Effector memory CD4-positive, alpha-beta T cell (primary cell): ENCODE results near the gene KDM2A.

ENCODE experiments used
- DNase-seq, 3 donors: peaks; one replicate each; pipeline ENCODE4 v3.0.0-alpha.2; 2020
- H3K27ac ChIP-seq: 2 replicates; pipeline ENCODE4 v1.7.0; 2013; ENCODE audit warnings: mild to moderate bottlenecking, low read length, moderate library complexity; ENCODE audit not compliant: insufficient read depth, poor library complexity, severe bottlenecking
- H3K27me3 ChIP-seq: replicated peaks from 2 replicates; pipeline ENCODE4 v1.7.0; 2013; ENCODE audit warnings: mild to moderate bottlenecking, low read length; ENCODE audit not compliant: insufficient read depth, control insufficient read depth, poor library complexity, severe bottlenecking
- H3K36me3 ChIP-seq: 2 replicates; pipeline ENCODE4 v1.7.0; 2013; ENCODE audit warnings: mild to moderate bottlenecking, low read length, moderate library complexity; ENCODE audit not compliant: control insufficient read depth, insufficient read depth
- H3K4me1 ChIP-seq: 2 replicates; pipeline ENCODE4 v1.7.0; 2013; ENCODE audit warnings: low read length, mild to moderate bottlenecking; ENCODE audit not compliant: control insufficient read depth, insufficient read depth, poor library complexity, severe bottlenecking
- H3K4me3 ChIP-seq: 2 replicates; pipeline ENCODE4 v1.7.0; 2013; ENCODE audit warnings: low read length, low read depth, mild to moderate bottlenecking; ENCODE audit not compliant: insufficient read depth, poor library complexity, severe bottlenecking
- H3K9me3 ChIP-seq: 2 replicates; pipeline ENCODE4 v1.7.0; 2013; ENCODE audit warnings: mild to moderate bottlenecking, low read length, moderate library complexity; ENCODE audit not compliant: control insufficient read depth
- total RNA-seq, 3 donors: gene quantifications; one replicate each; lab custom pipeline; 2026; lab: John Stamatoyannopoulos, UW

Gene KDM2A
- 552 to 581 (median 577) reads per million in 3 donors for total RNA-seq

DNA sequence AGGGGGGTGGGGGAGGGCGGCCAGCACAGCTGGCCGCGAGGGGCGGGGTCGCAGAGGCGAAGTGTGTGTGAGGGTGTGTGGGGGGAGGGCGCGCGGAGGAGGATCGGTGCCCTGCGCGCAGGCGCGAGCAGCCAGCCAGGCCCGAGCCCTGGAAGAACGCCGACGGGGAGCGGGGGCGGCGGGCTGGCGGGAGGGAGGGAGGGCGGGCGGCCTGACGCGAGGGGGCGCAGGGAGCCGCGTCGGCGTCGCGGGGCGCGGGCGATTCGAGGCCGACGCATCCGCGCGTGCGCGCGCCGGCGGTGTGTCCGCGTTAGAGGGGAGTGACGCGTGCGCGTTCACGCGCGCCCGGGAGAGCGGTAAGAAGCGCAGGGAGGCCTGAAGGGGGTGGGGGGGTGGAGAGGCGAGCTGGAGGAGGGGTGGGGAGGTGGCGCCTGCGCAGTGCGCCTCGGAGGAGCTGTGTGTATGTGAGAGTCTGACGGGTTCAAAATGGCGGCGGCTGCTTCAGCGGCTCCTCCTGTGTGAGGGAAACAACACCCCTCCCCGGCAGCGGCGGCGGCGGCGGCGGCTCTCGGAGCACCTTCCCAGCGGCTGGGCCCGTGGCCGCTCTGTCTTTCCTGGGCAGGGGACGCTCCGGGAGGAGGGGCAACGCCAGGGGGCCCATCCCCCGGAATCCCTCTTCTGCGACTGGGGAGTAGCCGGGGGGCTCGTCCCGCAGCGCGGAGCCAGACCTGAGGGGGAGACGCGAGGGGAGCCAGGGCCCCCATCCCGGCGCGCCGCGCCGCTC, at the start of gene KDM2A:
Gene KDM2A, plus strand, starts transcription at position 463 of the 784 bp plus-strand sequence. CDS start 2,054 bp downstream, outside the sequence.
- Histone ChIP-seq H3K27me3 (no peaks in the 10 kb centered on the region), H3K4me3 (peak within 1 kb of the TSS; percentile 90), H3K27ac (peak within 1 kb of the TSS; percentile 84), H3K4me1 (peaks cover 6% of the 10 kb centered on the region), H3K36me3 (no peaks in the 10 kb centered on the region), H3K9me3 (no peaks in the 10 kb centered on the region)
- peak; percentile 98 to 99 (median 99) for DNase-seq

DNA sequence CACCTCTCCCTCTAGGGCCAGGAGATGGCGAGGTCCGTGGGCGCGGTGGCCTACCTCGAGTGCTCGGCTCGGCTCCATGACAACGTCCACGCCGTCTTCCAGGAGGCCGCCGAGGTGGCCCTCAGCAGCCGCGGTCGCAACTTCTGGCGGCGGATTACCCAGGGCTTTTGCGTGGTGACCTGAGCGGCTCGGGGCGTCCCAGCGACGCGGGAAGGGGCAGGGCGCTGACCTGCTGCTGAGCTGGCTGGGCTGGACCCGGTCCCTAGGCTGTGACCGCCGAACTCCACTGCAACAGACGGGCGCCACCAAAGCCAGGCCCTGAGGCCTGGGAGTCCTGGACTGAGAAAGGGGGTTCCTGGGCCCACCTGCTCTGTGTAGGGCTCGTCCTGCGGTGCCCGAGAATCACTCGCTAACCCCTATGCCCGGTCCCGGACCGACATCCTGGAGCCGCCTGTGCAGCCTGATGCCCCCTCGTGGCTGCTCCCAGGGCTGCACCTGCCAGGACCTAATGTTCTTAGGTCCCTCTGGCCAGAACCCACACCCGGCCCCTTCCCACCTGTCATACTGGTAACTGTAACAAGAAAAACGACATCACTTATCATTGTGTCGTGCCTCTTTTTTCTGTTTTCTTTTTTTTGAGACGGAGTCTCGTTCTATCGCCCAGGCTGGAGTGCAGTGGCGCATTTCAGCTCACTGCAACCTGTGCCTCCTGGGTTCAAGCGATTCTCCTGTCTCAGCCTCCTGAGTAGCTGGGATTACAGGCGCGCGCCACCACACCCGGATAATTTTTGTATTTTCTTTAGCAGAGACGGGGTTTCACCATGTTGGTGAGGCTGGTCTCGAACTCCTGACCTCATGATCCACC, 47.4 kb upstream of the KDM2A start:
- peak; percentile 28 to 59 (median 36) for DNase-seq
- Histone ChIP-seq H3K9me3 (no peaks in the 10 kb centered on the region), H3K36me3 (no peaks in the 10 kb centered on the region), H3K27me3 (peaks cover 4% of the 10 kb centered on the region), H3K4me1 (peaks cover 2% of the 10 kb centered on the region), H3K27ac (no peak overlapping the region), H3K4me3 (no peak overlapping the region)

GRCh38 chr11:67072295-67072694, 46.8 kb upstream of the KDM2A start:
- Histone ChIP-seq H3K9me3 (no peaks in the 10 kb centered on the region), H3K27me3 (peaks cover 4% of the 10 kb centered on the region), H3K36me3 (no peaks in the 10 kb centered on the region), H3K27ac (no peak overlapping the region), H3K4me3 (no peak overlapping the region), H3K4me1 (peaks cover 2% of the 10 kb centered on the region)
- DNase-seq: no peak

DNA sequence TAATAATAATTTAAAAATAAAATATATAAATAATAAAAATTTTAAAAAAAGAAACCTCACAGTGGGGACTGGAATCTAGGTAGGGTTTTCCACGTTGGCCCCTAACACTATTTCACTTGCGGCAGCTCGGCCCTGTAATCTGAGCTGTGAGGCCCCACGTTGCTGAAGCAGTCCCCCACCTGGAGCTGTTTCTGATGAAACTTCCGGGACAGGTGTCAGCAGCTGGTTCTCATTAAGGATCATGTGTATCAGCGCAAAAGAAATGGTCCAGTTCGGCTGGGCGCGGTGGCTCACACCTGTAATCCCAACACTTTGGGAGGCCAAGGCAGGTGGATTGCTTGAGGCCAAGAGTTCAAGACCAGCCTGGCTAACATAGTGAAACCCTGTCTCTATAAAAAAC, 45.2 kb upstream of the KDM2A start:
- no peaks in the 10 kb centered on the region for H3K9me3 ChIP-seq
- H3K4me1 ChIP-seq: peaks cover 2% of the 10 kb centered on the region
- no peak overlapping the region for H3K27ac ChIP-seq
- peaks cover 4% of the 10 kb centered on the region for H3K27me3 ChIP-seq
- H3K36me3 ChIP-seq: no peaks in the 10 kb centered on the region
- no peak overlapping the region for H3K4me3 ChIP-seq
- DNase-seq: no peak

DNA sequence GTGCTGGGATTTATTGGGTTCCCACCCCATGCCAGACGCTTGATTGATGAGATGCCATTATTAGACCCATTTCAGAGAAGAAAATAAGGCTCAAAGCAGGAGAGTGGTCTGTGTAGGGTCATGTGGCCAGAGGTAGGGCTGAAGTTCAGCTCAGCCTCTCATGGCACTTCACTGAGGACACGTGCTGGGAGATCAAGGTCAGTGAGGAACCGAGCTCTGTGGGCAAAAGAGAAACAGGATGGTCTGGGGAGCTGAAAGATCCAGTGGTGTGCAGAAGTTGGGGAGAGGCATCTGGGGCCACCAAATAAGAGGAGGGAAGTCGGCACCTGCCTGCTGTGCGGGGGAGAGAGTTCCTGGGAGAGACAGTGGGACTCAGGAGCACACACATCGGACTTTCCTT, 42.9 kb upstream of the KDM2A start:
- no peak overlapping the region for H3K27ac ChIP-seq
- H3K36me3 ChIP-seq: no peaks in the 10 kb centered on the region
- peaks cover 2% of the 10 kb centered on the region for H3K4me1 ChIP-seq
- no peak overlapping the region for H3K4me3 ChIP-seq
- no peak for DNase-seq
- H3K27me3 ChIP-seq: peaks cover 4% of the 10 kb centered on the region
- H3K9me3 ChIP-seq: no peaks in the 10 kb centered on the region

- no peak overlapping the region for H3K27ac ChIP-seq
- DNase-seq: no peak
- H3K36me3 ChIP-seq: no peaks in the 10 kb centered on the region
- peaks cover 6% of the 10 kb centered on the region for H3K4me1 ChIP-seq
- H3K9me3 ChIP-seq: no peaks in the 10 kb centered on the region
- no peaks in the 10 kb centered on the region for H3K27me3 ChIP-seq
- H3K4me3 ChIP-seq: no peak overlapping the region
Observed at GRCh38 chr11:67079065-67079705, 39.9 kb upstream of the KDM2A start.

DNA sequence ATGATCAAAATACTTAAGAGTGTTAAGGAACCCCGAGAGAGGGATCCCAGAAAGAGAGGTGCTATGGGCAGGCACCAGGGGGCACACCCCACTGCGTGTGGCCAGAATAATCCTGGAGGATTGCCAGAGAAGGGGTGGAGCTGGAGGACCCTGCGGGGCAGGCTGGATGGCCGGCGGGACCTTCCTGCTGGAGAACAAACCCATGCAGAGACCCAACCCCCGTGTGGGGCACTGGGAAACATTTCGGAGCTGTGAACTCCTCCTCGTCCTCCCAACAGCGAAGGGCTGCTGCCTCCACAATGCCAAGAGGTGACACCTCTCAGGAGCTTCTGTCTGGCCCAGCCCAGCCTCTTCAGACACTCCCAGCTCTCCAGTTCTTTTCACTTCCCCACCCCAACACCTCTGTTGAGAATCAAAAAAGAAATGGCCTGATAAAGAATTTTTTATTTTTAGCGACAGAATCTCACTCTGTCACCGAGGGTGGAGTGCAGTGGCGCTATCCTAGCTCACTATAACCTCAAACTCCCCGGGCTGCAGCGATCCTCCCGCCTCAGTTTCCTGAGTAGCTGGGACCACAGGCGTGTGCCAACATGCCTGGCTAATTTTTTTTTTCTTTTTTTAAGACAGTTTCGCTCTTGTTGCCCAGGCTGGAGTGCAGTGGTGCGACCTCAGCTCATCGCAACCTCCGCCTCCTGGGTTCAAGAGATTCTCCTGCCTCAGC, 36.8 kb upstream of the KDM2A start:
- DNase-seq: no peak
- H3K4me3 ChIP-seq: no peak overlapping the region
- H3K27me3 ChIP-seq: no peaks in the 10 kb centered on the region
- H3K27ac ChIP-seq: no peak overlapping the region
- H3K9me3 ChIP-seq: no peaks in the 10 kb centered on the region
- H3K4me1 ChIP-seq: peaks cover 6% of the 10 kb centered on the region
- no peaks in the 10 kb centered on the region for H3K36me3 ChIP-seq

DNA sequence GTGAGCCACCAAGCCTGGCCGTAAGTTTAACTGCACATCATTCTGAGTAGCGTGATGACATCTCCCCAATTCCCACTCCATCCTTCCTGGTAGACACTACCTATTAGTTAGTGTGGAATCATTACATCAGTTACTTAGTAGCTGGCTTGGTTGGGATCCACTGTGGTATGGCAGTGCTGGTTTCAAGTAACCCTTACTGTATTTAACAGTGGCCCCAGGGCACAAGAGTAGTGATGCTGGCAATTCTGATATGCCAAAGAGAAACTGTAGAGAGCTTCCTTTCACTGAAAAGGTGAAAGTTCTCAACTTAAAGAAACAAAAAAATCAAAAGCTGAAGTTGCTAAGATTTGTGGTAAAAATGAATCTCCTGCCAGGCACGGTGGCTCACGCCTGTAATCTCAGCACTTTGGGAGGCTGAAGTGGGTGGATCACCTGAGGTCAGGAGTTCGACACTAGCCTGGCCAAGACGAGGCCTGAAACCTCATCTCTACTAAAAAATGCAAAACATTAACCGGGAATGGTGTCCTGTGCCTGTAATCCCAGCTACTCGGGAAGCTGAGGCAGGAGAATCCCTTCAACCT, 35.2 kb upstream of the KDM2A start:
- no peak overlapping the region for H3K4me3 ChIP-seq
- no peak for DNase-seq
- H3K4me1 ChIP-seq: peaks cover 6% of the 10 kb centered on the region

DNA sequence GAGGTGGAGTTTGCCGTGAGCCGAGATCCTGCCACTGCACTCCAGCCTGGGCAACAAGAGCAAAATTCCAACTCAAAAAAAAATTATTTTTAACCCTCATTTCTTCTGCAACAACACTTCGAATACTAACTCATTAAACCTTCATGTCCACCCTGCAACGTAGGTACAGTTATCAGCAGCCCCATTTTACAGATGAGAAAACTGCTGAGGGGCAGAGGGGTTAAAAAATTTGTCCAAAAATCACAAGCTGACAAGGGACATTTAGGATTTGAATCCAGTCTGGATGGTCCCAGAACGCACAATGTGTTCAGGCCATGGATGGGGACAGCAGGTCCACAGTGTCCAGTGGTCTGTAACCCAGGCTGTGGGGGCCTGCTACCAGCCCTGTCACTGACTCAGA, 33.4 kb upstream of the KDM2A start:
- Histone ChIP-seq H3K27me3 (no peaks in the 10 kb centered on the region), H3K36me3 (no peaks in the 10 kb centered on the region), H3K9me3 (no peaks in the 10 kb centered on the region), H3K4me1 (peaks cover 6% of the 10 kb centered on the region), H3K4me3 (no peak overlapping the region), H3K27ac (no peak overlapping the region)
- no peak for DNase-seq

More for the DNA sequence above, 35.2 kb upstream of the KDM2A start:
- H3K9me3 ChIP-seq: no peaks in the 10 kb centered on the region
- no peaks in the 10 kb centered on the region for H3K27me3 ChIP-seq
- no peaks in the 10 kb centered on the region for H3K36me3 ChIP-seq
- H3K27ac ChIP-seq: no peak overlapping the region
